Measurements from ENCODE around the gene RFXANK.

The RFXANK gene

DNA sequence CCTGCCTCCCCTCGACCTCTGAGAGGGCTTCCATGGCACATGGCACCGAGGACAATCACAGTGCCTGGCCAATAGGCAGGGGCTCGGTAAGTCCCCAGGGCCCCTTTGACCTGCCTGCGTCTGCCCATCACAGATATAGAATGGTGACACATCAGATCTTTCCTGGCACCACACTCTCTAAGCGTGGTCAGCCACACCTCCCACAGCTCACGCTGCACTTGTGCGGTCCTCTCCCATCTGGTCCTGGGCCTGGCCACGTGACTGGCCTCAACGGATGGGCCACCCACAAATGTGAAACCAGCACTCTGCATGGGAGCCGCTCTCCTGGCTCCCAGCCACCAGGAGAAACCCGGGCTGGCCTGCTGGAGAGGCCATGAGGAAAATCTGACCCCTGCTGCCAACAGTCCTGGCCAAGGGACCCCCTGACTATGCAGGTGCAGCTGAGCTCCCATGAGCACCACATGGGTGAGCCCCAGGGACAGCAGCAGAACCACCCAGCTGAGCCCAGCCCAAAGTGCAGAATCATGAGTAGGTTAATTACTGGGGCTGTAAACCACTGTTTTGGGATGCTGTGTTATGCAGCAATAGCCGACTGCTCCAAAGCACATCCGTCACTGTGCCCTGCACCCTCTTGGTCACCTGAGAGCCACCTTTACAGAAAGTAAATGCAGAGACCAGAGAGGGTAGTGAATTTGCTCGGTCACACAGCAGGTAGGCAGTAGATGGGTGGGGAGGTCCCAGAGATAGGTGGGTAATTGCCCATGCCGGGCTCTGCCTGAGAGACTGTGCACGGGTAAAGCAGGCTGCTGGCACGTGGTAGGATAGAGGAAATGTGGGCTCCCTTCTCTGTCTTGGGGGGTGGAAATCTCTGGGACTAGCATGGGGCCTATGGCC is 12.3 kb upstream of the RFXANK start:
- no peak for TF ChIP-seq POLR2A (IDR thresholded peaks at IDR 0.05; ENCODE audit: low read depth, low read length)
- FAIRE-seq (no peak), DNase-seq (ENCODE audit: insufficient read length, low spot score) (no peak)

DNA sequence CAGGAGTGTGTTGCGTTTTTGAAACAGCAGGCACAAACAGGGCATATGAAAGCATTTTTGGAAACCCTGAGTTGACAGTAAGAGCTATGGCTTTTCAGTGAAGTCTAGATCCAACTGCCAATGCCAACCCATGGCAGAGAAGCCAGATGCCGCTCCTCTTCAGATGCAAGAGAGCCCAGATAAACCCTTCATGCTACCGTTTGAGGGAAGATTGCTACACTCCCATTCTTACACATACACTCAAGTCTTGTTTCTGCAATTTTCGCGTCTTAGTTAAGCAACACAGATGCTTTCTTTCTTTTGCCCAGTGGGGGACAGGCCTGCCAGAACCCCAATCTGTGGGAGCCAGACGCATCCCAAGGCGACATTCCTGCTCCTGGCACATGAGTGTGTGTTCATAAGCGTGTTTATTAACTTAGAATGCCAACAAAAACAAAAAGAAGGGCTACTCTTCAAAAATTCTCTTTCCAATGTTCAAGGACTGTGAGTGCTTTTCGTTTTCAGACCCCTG is 10.5 kb upstream of the RFXANK start:
- FAIRE-seq = no peak
- no peak for DNase-seq (ENCODE audit: insufficient read length, low spot score)
- no peak for TF ChIP-seq POLR2A (IDR thresholded peaks at IDR 0.05; ENCODE audit: low read depth, low read length)

DNA sequence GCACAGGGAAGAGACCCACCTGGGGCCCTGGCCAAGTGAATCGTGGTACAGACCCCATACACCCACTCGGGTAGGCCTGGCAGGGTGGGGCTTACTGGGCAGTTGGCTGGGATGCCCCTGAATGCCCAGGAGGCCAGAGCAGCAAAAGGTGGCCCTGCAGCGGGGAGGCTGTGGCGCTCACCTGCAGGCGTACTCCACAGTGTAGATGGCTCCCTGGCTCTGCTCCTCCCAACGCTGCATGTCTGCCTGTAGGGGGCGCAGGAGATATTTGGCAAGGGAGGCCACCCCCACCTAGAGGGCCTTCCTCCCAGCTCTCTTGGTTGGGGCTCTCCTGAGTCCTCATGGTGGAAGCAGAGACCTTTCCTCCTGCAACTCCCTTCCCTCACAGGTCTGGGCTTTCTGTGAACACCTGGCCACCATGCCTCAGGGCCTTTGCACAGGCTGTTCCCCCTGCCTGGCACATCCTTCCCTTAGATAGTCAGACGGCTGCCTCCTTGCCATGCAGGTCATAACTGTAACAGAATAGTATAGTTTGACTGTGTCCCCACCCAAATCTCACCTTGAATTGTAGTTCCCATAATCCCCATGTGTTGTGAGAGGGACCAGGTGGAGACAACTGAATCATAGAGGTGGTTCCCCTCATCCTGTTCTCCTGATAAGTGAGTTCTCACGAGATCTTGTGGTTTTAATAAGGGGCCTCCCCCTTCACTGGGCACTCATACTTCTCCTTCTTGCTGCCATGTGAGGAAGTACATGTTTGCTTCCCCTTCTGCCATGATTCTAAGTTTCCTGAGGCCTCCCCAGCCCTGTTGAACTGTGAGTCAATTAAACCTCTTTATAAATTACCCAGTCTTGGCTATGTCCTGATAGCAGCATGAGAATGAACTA is 6.0 kb upstream of the RFXANK start:
- FAIRE-seq (no peak), DNase-seq (ENCODE audit: insufficient read length, low spot score) (no peak)
- TF ChIP-seq POLR2A (IDR thresholded peaks at IDR 0.05; ENCODE audit: low read depth, low read length) = no peak

DNA sequence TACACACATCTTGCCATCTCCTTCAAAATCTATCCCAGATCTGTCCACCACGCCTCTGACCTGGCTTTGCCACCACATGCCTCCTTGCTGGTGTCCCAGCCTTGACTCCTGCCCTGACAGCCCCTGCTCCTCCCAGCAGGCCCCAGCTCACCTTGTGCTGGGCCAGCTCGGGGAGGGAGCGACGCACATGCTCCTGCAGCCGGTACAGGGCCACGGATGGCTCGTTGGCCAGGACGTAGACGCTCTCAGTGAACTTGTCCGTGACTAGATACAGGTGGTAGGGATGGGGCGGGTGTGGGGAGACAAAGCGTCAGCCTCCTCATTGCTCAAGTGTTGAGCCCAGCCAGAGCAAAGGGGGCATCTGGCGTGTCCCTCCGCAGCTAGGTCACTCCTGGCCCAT is 5.3 kb upstream of the RFXANK start:
- FAIRE-seq = no peak
- TF ChIP-seq POLR2A (IDR thresholded peaks at IDR 0.05; ENCODE audit: low read depth, low read length) = no peak
- no peak for DNase-seq (ENCODE audit: insufficient read length, low spot score)

DNA sequence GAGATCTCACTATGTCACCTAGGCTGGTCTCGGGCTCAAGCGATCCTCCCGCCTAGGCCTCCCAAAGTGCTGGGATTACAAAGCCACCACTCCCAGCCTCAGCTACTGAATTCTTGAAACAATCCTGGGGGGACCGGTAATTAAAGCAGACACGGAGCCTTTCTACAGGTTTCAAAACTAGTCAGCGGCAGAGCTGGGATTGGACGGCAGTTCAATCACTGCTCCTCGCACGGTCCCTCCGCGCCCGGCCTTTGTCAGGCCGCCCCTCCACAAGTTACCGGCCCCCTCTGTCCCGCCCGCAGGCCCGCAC is 335 bp upstream of the RFXANK start:
- FAIRE-seq = no peak
- DNase-seq (ENCODE audit: insufficient read length, low spot score) = no peak
- no peak for TF ChIP-seq POLR2A (IDR thresholded peaks at IDR 0.05; ENCODE audit: low read depth, low read length)

DNA sequence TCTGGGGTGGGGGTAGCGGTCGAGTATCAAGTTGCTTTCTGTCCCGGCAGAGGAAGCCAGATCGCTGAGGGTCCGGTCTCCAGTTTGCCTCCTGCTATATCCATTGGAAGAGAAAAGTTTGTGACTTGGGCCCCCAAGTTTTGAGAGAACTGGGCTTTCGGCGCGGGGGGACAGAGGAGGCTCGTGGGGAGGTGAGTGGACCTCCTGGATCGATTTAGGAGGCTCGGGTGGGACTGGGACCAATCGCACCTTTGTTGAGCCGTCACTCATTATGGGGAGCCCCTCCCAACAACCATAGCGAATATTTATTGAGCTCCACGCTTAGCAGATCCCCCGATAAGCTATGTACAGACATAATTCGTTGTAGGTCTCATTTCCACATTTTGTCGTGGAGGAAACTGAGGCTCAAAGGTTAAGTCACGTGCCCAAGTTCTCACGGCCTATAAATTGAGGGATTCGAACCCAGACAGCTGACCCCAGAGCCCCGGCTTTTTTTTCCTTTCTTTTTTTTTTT is 909 bp downstream of the RFXANK start:
- FAIRE-seq (no peak), DNase-seq (ENCODE audit: insufficient read length, low spot score) (no peak)
- peak; percentile 35; the same call in 1 of the 2 replicates for TF ChIP-seq POLR2A (IDR thresholded peaks at IDR 0.05; ENCODE audit: low read depth, low read length)

DNA sequence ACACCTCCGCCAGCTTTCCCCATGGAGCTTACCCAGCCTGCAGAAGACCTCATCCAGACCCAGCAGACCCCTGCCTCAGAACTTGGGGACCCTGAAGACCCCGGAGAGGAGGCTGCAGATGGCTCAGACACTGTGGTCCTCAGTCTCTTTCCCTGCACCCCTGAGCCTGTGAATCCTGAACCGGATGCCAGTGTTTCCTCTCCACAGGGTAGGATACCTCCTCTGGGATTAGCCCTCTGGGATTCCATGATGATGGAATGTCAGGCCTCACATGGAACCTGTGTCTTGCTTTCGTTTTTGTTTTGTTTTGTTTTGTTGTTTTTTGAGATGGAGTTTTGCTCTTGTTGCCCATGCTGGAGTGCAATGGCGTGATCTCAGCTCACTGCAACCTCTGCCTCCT is 1.9 kb downstream of the RFXANK start:
- DNase-seq (ENCODE audit: insufficient read length, low spot score) (no peak), FAIRE-seq (no peak)
- no peak for TF ChIP-seq POLR2A (IDR thresholded peaks at IDR 0.05; ENCODE audit: low read depth, low read length)

DNA sequence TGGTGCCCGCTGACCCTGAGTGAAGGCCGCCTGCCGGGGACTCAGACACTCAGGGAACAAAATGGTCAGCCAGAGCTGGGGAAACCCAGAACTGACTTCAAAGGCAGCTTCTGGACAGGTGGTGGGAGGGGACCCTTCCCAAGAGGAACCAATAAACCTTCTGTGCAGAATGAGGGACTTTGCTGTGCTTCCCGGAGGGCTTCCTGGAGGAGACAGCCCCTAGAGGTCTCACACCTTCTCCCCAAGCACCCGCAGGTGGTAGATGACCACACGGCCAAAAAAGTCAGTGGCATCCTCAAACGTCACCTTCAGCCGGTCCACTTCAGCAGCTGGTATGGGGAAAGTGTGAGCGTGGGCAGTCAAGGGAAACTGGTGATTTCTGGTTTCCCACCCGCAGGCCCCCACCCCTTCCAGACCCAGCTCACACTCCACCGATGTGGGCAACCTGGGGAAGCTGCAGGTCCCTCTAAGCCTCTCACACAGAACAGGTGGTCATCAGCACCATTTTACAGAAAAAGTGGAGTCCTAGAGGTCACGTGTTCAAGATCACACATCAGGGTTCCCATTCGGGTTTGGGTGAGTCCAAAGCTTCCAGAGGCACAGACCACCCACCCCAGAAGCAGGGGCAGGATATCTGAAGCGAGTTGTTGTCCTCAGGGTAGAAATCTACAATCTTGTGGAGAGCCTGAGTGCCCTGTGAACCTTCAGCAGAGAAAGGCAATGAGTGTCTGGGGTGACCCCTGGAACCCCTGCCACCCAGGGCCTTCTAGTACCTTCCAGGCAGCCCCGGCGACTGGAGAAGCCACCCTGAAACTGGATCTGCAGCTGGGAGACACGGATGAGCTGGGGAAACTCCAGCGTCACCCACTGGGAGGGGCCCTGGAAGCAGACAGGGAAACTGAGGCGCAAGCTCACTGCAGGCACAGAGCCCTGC is 9.9 kb downstream of the RFXANK start:
- DNase-seq (ENCODE audit: insufficient read length, low spot score) (no peak), FAIRE-seq (no peak)
- TF ChIP-seq POLR2A (IDR thresholded peaks at IDR 0.05; ENCODE audit: low read depth, low read length) = no peak

DNA sequence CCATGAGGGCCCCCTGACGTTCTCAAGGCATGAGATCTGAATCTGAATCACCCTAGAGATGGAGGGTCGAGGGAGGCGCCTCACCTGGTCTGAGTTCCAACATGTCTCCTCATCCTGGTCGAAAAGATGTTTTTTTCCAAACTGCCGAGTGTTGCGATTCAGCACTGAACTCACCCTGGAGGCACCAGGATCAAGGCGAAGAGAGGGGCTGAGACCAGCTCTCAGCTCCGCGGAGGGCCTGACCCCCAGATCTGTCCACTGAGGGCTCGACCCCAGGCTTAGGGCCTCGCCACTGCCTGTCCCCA is 10.6 kb downstream of the RFXANK start:
- DNase-seq (ENCODE audit: insufficient read length, low spot score) (no peak), FAIRE-seq (no peak)
- TF ChIP-seq POLR2A (IDR thresholded peaks at IDR 0.05; ENCODE audit: low read depth, low read length) = no peak

DNA sequence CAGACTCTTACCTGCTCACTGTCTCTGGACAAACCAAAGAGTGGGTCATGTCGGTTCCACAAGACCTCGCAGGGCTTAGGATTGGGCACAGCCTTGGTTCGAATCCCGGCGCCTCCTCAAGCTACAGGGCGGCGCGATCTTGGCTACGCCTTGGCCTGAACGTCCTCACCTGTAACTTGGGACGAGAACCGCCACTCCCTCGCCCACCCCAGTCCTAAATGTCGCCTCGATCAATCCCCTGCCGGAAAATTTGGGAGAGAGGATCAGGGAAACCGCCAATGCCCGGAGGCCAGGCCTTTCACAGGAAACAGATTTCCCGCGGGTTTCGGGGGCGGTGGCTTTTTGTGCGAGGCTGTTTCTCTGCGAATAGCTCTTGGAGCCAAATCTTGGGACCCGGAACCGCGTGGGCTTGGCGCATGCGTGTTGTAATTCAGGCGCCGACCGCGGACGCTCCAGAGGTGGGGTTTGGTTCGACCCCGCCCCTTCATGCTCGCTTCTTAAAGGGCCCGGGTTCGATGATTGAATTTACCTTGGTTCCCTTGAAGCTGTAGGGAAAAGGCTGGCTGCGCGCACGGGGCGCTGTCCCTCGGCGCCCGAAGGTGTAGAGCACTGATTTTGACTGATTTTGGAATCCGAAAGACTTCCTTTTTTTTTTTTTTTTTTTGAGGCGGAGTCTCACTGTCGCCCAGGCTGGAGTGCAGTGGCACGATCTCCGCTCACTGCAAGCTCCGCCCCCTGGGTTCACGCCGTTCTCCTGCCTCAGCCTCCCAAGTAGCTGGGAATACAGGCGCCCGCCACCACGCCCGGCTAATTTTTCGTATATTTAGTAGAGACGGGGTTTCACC is 11.2 kb downstream of the RFXANK start, which contains the start of gene NR2C2AP:
Gene NR2C2AP, minus strand, starts transcription at position 403 of the 845 bp plus-strand sequence. Its CDS starts 354 bp downstream, at position 49.
- TF ChIP-seq POLR2A (IDR thresholded peaks at IDR 0.05; ENCODE audit: low read depth, low read length) = peak; percentile 23; the same call in 1 of the 2 replicates
- peak; percentile 97 for DNase-seq (ENCODE audit: insufficient read length, low spot score)
- FAIRE-seq = no peak

DNA sequence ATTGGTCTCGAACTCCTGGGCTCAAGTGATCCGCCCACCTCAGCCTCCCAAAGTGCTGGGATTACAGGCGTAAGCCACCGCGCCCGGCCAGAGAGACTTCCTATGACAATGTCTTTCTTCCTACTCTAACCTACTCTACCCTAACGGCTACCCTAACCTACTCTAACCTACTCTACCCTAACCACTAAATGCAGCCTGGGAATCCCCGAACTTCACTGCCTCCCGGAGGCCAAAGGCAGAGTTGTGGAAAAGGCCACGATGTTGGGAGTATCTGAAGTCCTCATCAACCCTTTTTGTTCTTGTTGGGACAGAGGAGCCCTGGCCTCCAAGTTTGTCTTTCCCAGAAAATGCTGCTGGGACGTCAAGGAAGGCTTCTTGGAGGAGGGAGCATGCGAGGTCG is 12.1 kb downstream of the RFXANK start:
- no peak for TF ChIP-seq POLR2A (IDR thresholded peaks at IDR 0.05; ENCODE audit: low read depth, low read length)
- FAIRE-seq (no peak), DNase-seq (ENCODE audit: insufficient read length, low spot score) (no peak)

Measured in H54 (cell line).